Measurements from ENCODE around the gene AK9. TPM values are rescaled to one million over a fixed set of nuclear protein-coding genes. Genes with fewer than 3 reads are reported as not detected.

The AK9 gene
- total and polyA plus RNA-seq, 2 donors = 12.9 to 14.4 TPM

DNA sequence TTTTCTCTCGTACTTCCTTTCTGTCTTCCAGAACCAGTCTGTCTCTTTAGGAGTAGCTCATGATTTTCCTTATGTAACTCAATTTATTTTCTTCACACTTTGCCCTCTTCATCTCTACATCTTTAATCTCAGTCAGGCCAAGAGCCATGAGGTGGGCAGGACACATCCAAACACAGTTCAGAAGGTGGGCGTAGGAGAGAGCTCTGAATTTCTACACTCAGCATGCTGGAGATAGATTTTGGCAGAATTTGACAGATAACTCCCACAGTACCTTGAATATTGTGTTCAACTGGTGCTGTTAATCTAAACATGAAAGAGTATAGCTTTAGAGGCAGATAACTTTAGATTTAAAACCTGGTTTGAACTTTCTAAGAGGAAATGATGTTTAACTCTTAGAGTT lies 184.2 kb downstream of the AK9 start:
- H3K4me3 ChIP-seq (ENCODE audit: low read length in 2 of 2) = no peak overlapping the region
- peaks cover 0 to 8% of the 10 kb centered on the region in 2 donors for H3K9me3 ChIP-seq (ENCODE audit: control insufficient read depth in 2 of 2, insufficient read depth in 1 of 2, low read length in 1 of 2)
- WGBS = 95% methylated on average over 2 of the region's 2 CpGs
- H3K27me3 ChIP-seq (ENCODE audit: control insufficient read depth in 2 of 2, insufficient read depth in 1 of 2, low read length in 1 of 2) = no peaks in the 10 kb centered on the region
- no peaks in the 10 kb centered on the region for H3K4me1 ChIP-seq (ENCODE audit: control insufficient read depth in 2 of 2, insufficient read depth in 2 of 2, low read length in 2 of 2)
- H3K36me3 ChIP-seq (ENCODE audit: control insufficient read depth in 2 of 2, insufficient read depth in 2 of 2, low read length in 1 of 2) = no peaks in the 10 kb centered on the region
- DNase-seq (ENCODE audit: low read depth in 6 of 9, low spot score in 9 of 9) = no peak
- no peak overlapping the region for H3K27ac ChIP-seq (ENCODE audit: low read depth in 1 of 2, low read length in 1 of 2)

DNA sequence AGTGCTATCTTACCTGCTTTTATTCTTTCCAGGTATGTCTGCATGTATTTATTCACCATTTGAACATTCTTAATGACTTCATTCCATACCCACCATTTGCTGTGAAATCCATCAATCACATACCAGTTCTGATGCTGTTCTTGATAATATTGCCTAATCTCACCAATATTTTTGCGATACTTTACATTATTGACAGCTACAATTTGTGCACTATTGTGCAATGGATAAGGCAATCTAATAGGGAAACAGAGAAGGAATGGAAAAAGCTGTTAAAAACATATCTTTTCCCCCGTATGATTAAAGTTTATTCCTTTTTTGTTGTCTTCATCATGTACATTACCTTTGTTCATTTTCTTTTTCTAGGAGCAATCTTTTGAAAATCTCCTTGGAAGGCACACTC lies 184.7 kb downstream of the AK9 start:
- Histone ChIP-seq H3K36me3 (ENCODE audit: control insufficient read depth in 2 of 2, insufficient read depth in 2 of 2, low read length in 1 of 2) (no peaks in the 10 kb centered on the region), H3K4me1 (ENCODE audit: control insufficient read depth in 2 of 2, insufficient read depth in 2 of 2, low read length in 2 of 2) (no peaks in the 10 kb centered on the region), H3K27ac (ENCODE audit: low read depth in 1 of 2, low read length in 1 of 2) (no peak overlapping the region), H3K4me3 (ENCODE audit: low read length in 2 of 2) (no peak overlapping the region), H3K27me3 (ENCODE audit: control insufficient read depth in 2 of 2, insufficient read depth in 1 of 2, low read length in 1 of 2) (no peaks in the 10 kb centered on the region), H3K9me3 (ENCODE audit: control insufficient read depth in 2 of 2, insufficient read depth in 1 of 2, low read length in 1 of 2) (peaks cover 0 to 8% of the 10 kb centered on the region in 2 donors)
- 97% methylated on average over 2 of the region's 2 CpGs for WGBS
- DNase-seq (ENCODE audit: low read depth in 6 of 9, low spot score in 9 of 9) = no peak

DNA sequence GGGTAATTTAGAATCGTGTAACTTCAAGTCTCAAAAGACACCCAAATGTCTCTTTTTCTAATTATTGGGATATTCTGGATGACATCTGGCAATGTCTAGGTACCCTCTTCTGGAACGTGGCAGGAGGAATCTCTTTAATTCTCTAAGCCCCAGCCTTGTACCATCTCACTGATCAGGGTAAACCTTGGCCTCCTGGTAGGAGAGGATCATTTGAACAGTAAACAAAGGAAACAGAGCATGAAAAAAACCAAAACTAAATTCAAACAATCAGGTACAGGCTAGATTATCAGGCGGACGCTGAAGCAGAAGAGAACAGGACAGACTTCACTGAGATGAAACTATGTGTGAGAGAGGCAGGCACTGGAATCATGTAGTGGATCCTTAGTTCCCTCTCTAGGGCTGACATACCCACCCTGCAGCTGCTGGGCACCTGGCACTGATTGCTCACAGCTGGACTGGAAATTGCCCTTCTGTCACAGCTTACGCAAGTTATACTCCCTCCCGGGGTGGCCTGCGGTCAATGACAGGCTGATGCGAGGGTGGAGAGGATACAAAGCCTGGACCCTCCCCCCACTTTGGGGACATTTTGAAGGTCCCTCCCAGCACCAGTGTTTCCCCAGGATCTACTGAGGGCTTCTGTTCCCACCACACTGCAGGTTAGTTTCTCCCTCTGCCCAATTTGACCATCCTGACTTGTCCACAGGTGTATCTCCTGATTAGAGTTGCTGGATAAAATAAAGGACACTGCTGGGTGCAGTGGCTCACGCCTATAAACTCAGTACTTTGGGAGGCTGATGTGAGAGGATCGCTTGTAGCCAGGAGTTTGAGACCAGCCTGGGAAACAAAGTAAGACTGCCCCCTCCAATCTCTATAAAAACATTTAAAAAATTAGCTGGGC lies 187.4 kb downstream of the AK9 start:
- no peak for DNase-seq (ENCODE audit: low read depth in 6 of 9, low spot score in 9 of 9)
- WGBS = 93% methylated on average over 10 of the region's 10 CpGs

DNA sequence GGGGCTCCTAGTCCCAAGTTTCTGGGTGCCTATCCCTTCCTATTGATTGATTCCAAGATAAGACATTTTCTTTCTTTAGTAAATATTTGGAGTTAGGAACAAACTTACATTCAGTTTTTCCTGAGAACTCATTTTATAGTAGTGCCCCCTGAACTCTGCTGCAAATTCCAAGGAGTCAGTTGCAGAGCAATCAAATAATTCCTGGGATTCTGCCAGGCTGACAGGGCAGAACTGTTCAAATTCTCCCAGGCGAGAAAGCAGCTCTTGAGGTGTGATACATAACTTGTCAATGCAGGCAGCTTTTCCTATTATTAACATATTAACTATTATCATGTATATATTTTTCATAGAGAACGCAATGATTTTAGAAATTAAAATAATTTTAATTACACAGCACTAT lies 192.1 kb downstream of the AK9 start:
- Histone ChIP-seq H3K36me3 (ENCODE audit: control insufficient read depth in 2 of 2, insufficient read depth in 2 of 2, low read length in 1 of 2) (no peaks in the 10 kb centered on the region), H3K27ac (ENCODE audit: low read depth in 1 of 2, low read length in 1 of 2) (no peak overlapping the region), H3K27me3 (ENCODE audit: control insufficient read depth in 2 of 2, insufficient read depth in 1 of 2, low read length in 1 of 2) (no peaks in the 10 kb centered on the region), H3K4me3 (ENCODE audit: low read length in 2 of 2) (no peak overlapping the region), H3K4me1 (ENCODE audit: control insufficient read depth in 2 of 2, insufficient read depth in 2 of 2, low read length in 2 of 2) (no peaks in the 10 kb centered on the region), H3K9me3 (ENCODE audit: control insufficient read depth in 2 of 2, insufficient read depth in 1 of 2, low read length in 1 of 2) (no peaks in the 10 kb centered on the region)
- 95% methylated on average over 2 of the region's 2 CpGs for WGBS
- DNase-seq (ENCODE audit: low read depth in 6 of 9, low spot score in 9 of 9) = no peak

More for the DNA sequence above, 187.4 kb downstream of the AK9 start:
- Histone ChIP-seq H3K27ac (ENCODE audit: low read depth in 1 of 2, low read length in 1 of 2) (no peak overlapping the region), H3K27me3 (ENCODE audit: control insufficient read depth in 2 of 2, insufficient read depth in 1 of 2, low read length in 1 of 2) (no peaks in the 10 kb centered on the region), H3K4me3 (ENCODE audit: low read length in 2 of 2) (no peak overlapping the region), H3K36me3 (ENCODE audit: control insufficient read depth in 2 of 2, insufficient read depth in 2 of 2, low read length in 1 of 2) (no peaks in the 10 kb centered on the region), H3K9me3 (ENCODE audit: control insufficient read depth in 2 of 2, insufficient read depth in 1 of 2, low read length in 1 of 2) (no peaks in the 10 kb centered on the region), H3K4me1 (ENCODE audit: control insufficient read depth in 2 of 2, insufficient read depth in 2 of 2, low read length in 2 of 2) (no peaks in the 10 kb centered on the region)

DNA sequence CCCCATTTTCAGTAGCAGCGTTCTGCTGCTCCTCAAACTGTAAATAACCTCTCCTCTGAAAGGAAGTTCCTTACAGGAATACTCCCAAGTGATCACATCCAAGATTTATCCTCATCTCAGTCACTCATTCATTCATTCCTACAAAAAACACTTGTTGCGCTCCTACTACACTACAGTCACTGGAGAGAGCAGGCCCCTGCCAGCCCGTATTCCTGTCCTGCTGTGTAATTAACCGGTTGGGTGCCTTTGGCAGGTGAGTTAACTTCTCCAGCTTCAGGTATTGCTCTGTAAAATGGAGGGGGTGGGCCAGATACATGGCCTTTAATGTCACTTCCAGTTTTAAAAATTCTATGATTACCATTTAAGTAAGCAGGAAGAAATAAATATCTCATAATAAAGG lies 192.9 kb downstream of the AK9 start:
- Histone ChIP-seq H3K4me1 (ENCODE audit: control insufficient read depth in 2 of 2, insufficient read depth in 2 of 2, low read length in 2 of 2) (no peaks in the 10 kb centered on the region), H3K27ac (ENCODE audit: low read depth in 1 of 2, low read length in 1 of 2) (no peak overlapping the region), H3K4me3 (ENCODE audit: low read length in 2 of 2) (no peak overlapping the region), H3K9me3 (ENCODE audit: control insufficient read depth in 2 of 2, insufficient read depth in 1 of 2, low read length in 1 of 2) (no peaks in the 10 kb centered on the region), H3K36me3 (ENCODE audit: control insufficient read depth in 2 of 2, insufficient read depth in 2 of 2, low read length in 1 of 2) (no peaks in the 10 kb centered on the region), H3K27me3 (ENCODE audit: control insufficient read depth in 2 of 2, insufficient read depth in 1 of 2, low read length in 1 of 2) (no peaks in the 10 kb centered on the region)
- 96% methylated on average over 4 of the region's 4 CpGs for WGBS
- DNase-seq (ENCODE audit: low read depth in 6 of 9, low spot score in 9 of 9) = no peak

DNA sequence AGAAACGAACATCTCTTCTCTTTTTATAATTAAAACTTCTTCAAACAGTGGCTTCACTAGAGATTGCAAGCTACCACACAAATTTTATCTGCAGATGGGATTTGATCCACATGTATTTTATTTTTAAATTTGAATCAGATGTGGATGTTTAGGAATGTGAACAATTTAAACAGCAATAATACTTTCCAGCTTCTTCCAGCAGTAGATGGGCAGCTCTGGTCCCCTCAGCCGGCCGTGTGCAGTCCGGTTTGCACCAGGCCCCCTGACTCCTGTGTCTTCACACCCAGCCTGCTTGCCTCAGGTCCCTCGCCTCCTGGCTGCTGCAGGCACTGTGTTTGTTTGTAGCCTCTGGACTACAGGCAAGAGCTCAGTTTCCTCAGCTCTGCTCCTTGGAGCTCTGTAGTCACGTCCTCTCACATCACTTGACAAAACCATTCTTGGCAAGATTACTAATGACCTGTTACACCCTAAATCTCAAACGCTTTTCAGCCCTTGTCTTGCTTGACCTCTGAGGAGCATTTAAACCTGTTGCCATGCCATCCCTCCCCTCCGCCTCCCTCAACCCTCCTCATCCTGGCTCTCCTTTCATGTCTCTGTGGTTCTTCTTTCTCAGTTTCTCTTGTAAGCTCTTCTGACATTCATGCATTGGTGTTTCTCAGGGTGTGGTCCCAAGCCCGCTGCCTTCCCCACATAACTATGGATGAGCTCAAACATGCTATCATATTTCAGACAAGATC lies 194.8 kb downstream of the AK9 start:
- Histone ChIP-seq H3K4me1 (ENCODE audit: control insufficient read depth in 2 of 2, insufficient read depth in 2 of 2, low read length in 2 of 2) (peaks cover 6 to 10% of the 10 kb centered on the region in 2 donors), H3K27ac (ENCODE audit: low read depth in 1 of 2, low read length in 1 of 2) (no peak overlapping the region), H3K36me3 (ENCODE audit: control insufficient read depth in 2 of 2, insufficient read depth in 2 of 2, low read length in 1 of 2) (no peaks in the 10 kb centered on the region), H3K4me3 (ENCODE audit: low read length in 2 of 2) (no peak overlapping the region), H3K9me3 (ENCODE audit: control insufficient read depth in 2 of 2, insufficient read depth in 1 of 2, low read length in 1 of 2) (no peaks in the 10 kb centered on the region), H3K27me3 (ENCODE audit: control insufficient read depth in 2 of 2, insufficient read depth in 1 of 2, low read length in 1 of 2) (no peaks in the 10 kb centered on the region)
- DNase-seq (ENCODE audit: low read depth in 6 of 9, low spot score in 9 of 9) = no peak
- 92% methylated on average over 9 of the region's 9 CpGs for WGBS

DNA sequence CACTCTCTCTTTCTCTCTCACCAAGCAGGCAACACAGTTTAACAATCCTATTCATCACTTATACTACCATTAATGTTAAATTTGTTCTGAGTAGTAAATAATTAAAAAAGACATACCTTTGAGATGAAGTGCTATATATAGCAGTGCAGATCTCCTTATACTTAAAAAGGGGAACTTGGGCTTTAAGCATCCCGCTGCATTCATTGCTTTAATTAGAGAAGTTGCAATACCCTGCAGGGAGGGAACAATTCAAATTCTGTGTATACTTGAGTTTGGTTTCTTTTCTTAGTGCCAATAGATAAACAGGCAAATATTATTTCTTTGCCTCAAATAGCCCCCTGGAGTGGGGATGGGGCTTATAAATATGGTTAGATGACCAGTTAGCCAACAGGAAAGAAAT lies 197.1 kb downstream of the AK9 start:
- Histone ChIP-seq H3K27me3 (ENCODE audit: control insufficient read depth in 2 of 2, insufficient read depth in 1 of 2, low read length in 1 of 2) (no peaks in the 10 kb centered on the region), H3K4me1 (ENCODE audit: control insufficient read depth in 2 of 2, insufficient read depth in 2 of 2, low read length in 2 of 2) (peaks cover 8 to 16% of the 10 kb centered on the region in 2 donors), H3K36me3 (ENCODE audit: control insufficient read depth in 2 of 2, insufficient read depth in 2 of 2, low read length in 1 of 2) (no peaks in the 10 kb centered on the region), H3K9me3 (ENCODE audit: control insufficient read depth in 2 of 2, insufficient read depth in 1 of 2, low read length in 1 of 2) (no peaks in the 10 kb centered on the region), H3K27ac (ENCODE audit: low read depth in 1 of 2, low read length in 1 of 2) (no peak overlapping the region), H3K4me3 (ENCODE audit: low read length in 2 of 2) (no peak overlapping the region)
- no peak for DNase-seq (ENCODE audit: low read depth in 6 of 9, low spot score in 9 of 9)
- 75% methylated on average over 1 of the region's 1 CpG for WGBS

DNA sequence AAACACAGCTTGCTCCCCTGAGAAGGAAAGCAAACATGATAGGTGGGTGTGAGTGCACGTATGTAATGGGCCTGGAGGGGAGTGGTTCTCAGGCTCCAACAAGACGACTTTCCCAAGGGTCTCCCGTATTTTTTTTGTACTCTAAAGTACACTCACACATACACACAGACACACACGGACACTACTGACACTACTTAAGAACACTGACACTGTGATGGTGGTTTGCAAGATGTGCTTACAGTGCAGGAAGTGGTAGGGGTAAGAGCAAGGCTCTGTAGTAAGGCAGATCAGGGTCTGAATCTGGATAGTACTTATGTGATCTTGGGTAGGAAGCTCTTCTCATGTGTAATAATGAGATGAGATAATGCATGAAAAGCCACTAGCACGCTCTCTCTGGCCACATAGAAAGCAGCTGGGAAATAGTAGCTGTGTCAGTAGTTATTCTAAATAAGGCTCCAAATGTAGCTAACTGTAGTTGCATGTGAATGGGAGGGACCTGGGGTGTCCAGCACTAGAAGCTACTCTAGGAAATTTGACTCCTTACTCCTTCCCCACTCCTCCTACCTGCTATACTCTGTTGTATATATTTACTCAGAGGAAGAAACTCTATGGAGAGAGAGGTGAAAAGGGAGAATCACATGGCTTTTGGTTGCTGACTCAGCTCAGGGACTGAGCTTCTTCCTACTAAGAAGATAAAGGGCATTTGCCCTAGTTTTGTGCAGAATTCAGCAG lies 199.6 kb downstream of the AK9 start:
- Histone ChIP-seq H3K4me3 (ENCODE audit: low read length in 2 of 2) (no peak overlapping the region), H3K9me3 (ENCODE audit: control insufficient read depth in 2 of 2, insufficient read depth in 1 of 2, low read length in 1 of 2) (no peaks in the 10 kb centered on the region), H3K27ac (ENCODE audit: low read depth in 1 of 2, low read length in 1 of 2) (peak overlapping the region in 1 of 2 donors; percentile 53), H3K4me1 (ENCODE audit: control insufficient read depth in 2 of 2, insufficient read depth in 2 of 2, low read length in 2 of 2) (peaks cover 8 to 16% of the 10 kb centered on the region in 2 donors), H3K36me3 (ENCODE audit: control insufficient read depth in 2 of 2, insufficient read depth in 2 of 2, low read length in 1 of 2) (no peaks in the 10 kb centered on the region), H3K27me3 (ENCODE audit: control insufficient read depth in 2 of 2, insufficient read depth in 1 of 2, low read length in 1 of 2) (no peaks in the 10 kb centered on the region)
- WGBS = 42% methylated on average over 5 of the region's 5 CpGs
- DNase-seq (ENCODE audit: low read depth in 6 of 9, low spot score in 9 of 9) = peak in 5 of 9 donors; percentile 28 to 81 (median 56)

DNA sequence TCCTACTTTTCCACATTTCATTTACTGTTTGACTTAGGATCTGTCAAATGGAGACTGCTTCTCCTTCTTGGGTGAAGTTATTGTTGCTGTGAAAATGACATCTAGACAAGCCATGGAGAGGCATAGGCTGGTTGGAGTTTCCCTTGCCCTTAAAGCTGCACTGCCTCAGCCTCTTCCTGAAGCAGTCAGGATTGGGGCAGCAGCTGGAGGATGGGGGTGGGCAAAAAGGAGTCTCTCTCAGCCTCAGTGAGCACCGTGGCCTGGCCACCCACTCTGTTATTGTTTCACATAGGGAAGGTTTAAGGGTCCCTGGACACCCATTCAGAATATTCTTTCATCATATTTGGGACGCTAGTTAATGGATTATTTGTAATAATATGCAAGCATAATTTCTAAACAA lies 200.3 kb downstream of the AK9 start:
- Histone ChIP-seq H3K27me3 (ENCODE audit: control insufficient read depth in 2 of 2, insufficient read depth in 1 of 2, low read length in 1 of 2) (no peaks in the 10 kb centered on the region), H3K9me3 (ENCODE audit: control insufficient read depth in 2 of 2, insufficient read depth in 1 of 2, low read length in 1 of 2) (no peaks in the 10 kb centered on the region), H3K36me3 (ENCODE audit: control insufficient read depth in 2 of 2, insufficient read depth in 2 of 2, low read length in 1 of 2) (no peaks in the 10 kb centered on the region), H3K27ac (ENCODE audit: low read depth in 1 of 2, low read length in 1 of 2) (no peak overlapping the region), H3K4me1 (ENCODE audit: control insufficient read depth in 2 of 2, insufficient read depth in 2 of 2, low read length in 2 of 2) (peaks cover 8 to 16% of the 10 kb centered on the region in 2 donors), H3K4me3 (ENCODE audit: low read length in 2 of 2) (no peak overlapping the region)
- peak in 1 of 9 donors; percentile 24 for DNase-seq (ENCODE audit: low read depth in 6 of 9, low spot score in 9 of 9)
- 77% methylated on average over 2 of the region's 2 CpGs for WGBS

Measured in thymus (tissue), 11 donors.